ENCODE measurements around the gene SLC25A29. TPM values are rescaled to one million over a fixed set of nuclear protein-coding genes. Genes with fewer than 3 reads are reported as not detected.

The SLC25A29 gene
- total and polyA plus RNA-seq, 8 donors: 9.0 to 174 (median 28.2) TPM

- Histone ChIP-seq H3K27ac (peak overlapping the region in 4 of 5 donors; percentile 86 to 91 (median 88)), H3K4me1 (peaks cover 34 to 62% (median 55%) of the 10 kb centered on the region in 4 donors), H3K36me3 (no peaks in the 10 kb centered on the region), H3K9me3 (no peaks in the 10 kb centered on the region), H3K4me3 (peak overlapping the region in 3 of 4 donors; percentile 75 to 89 (median 86)), H3K27me3 (no peaks in the 10 kb centered on the region)
- 74 to 86% (median 80%) methylated on average over 5 of the region's 5 CpGs for WGBS, 5 donors
- no peak for TF ChIP-seq POLR2A (IDR thresholded peaks at IDR 0.05)
- TF ChIP-seq EP300 (IDR thresholded peaks at IDR 0.05): no peak
- TF ChIP-seq CTCF (IDR thresholded peaks at IDR 0.05): no peak
- no peak for TF ChIP-seq POLR2AphosphoS5 (IDR thresholded peaks at IDR 0.05)
- DNase-seq: no peak
- intact Hi-C loops (cut with DNase I; ENCODE audit: low total_unique reads): no loop called here
Observed at GRCh38 chr14:100307766-100308426, 1.7 kb upstream of the SLC25A29 start.

- DNase-seq: peak; percentile 46 to 70
- intact Hi-C loops (cut with DNase I; ENCODE audit: low total_unique reads): no loop called here
- H3K27ac ChIP-seq: peak overlapping the region; percentile 86 to 91 (median 90)
- H3K36me3 ChIP-seq: no peaks in the 10 kb centered on the region
- H3K4me1 ChIP-seq: peaks cover 41 to 66% (median 61%) of the 10 kb centered on the region in 4 donors
- WGBS, 5 donors: 3 to 7% (median 6%) methylated on average over 32 to 49 of the region's 49 CpGs
- H3K4me3 ChIP-seq: peak overlapping the region; percentile 75 to 89 (median 85)
- TF ChIP-seq POLR2AphosphoS5 (IDR thresholded peaks at IDR 0.05) (no peak), EP300 (IDR thresholded peaks at IDR 0.05) (no peak), POLR2A (IDR thresholded peaks at IDR 0.05) (no peak), CTCF (IDR thresholded peaks at IDR 0.05) (no peak)
- no peaks in the 10 kb centered on the region for H3K9me3 ChIP-seq
- H3K27me3 ChIP-seq: no peaks in the 10 kb centered on the region
Observed at GRCh38 chr14:100306998-100307765, 938 bp upstream of the SLC25A29 start.

- H3K27me3 ChIP-seq: no peaks in the 10 kb centered on the region
- H3K27ac ChIP-seq: peak overlapping the region; percentile 84 to 91 (median 86)
- H3K4me1 ChIP-seq: peaks cover 42 to 65% (median 61%) of the 10 kb centered on the region in 4 donors
- peak overlapping the region; percentile 75 to 89 (median 85) for H3K4me3 ChIP-seq
- no peak for TF ChIP-seq POLR2A (IDR thresholded peaks at IDR 0.05)
- no peak for TF ChIP-seq EP300 (IDR thresholded peaks at IDR 0.05)
- H3K9me3 ChIP-seq: no peaks in the 10 kb centered on the region
- H3K36me3 ChIP-seq: no peaks in the 10 kb centered on the region
- intact Hi-C loops (cut with DNase I; ENCODE audit: low total_unique reads): no loop called here
- 0 to 1% (median 1%) methylated on average over 30 to 65 of the region's 65 CpGs for WGBS, 5 donors
- DNase-seq: peak; percentile 43 to 74
Observed at GRCh38 chr14:100305324-100306100, 732 bp downstream of the SLC25A29 start.

GRCh38 chr14:100304825-100305323 lies 1.4 kb downstream of the SLC25A29 start:
- peaks cover 42 to 65% (median 61%) of the 10 kb centered on the region in 4 donors for H3K4me1 ChIP-seq
- intact Hi-C loops (cut with DNase I; ENCODE audit: low total_unique reads): no loop called here
- no peaks in the 10 kb centered on the region for H3K9me3 ChIP-seq
- WGBS, 5 donors: 6 to 10% (median 8%) methylated on average over 21 to 23 of the region's 23 CpGs
- DNase-seq: peak; percentile 86 to 88
- H3K27me3 ChIP-seq: no peaks in the 10 kb centered on the region
- no peaks in the 10 kb centered on the region for H3K36me3 ChIP-seq
- H3K27ac ChIP-seq: peak overlapping the region; percentile 84 to 91 (median 86)
- peak overlapping the region; percentile 75 to 89 (median 85) for H3K4me3 ChIP-seq
- no peak for TF ChIP-seq CTCF (IDR thresholded peaks at IDR 0.05)
- TF ChIP-seq POLR2AphosphoS5 (IDR thresholded peaks at IDR 0.05): peak in 2 of 3 donors; percentile 37 to 76
- no peak for TF ChIP-seq EP300 (IDR thresholded peaks at IDR 0.05)

All from stomach (tissue), 9 donors.